HepG2 (cell line): ENCODE measurements around the gene TUT7. TPM values are rescaled to one million over a fixed set of nuclear protein-coding genes. Genes with fewer than 3 reads are reported as not detected.
A peak's percentile ranks its signal among the peaks of the same experiment; 100 is the strongest.

Experiments used
- AFF4 ChIP-seq: sonication (generic); formaldehyde crosslinking; IDR thresholded peaks from 2 replicates; pipeline ENCODE4 v1.4.0; 2020; ENCODE audit warnings: missing genetic modification reagents
- ATF7-NPFF ChIP-seq: sonication (generic); formaldehyde crosslinking; IDR thresholded peaks from 2 replicates; pipeline ENCODE4 v1.8.1; 2023; ENCODE audit warnings: mild to moderate bottlenecking, low read depth, missing genetic modification reagents, moderate library complexity
- FLYWCH1 ChIP-seq: sonication (generic); formaldehyde crosslinking; IDR thresholded peaks from 2 replicates; pipeline ENCODE4 v1.8.1; 2023; ENCODE audit warnings: mild to moderate bottlenecking, missing genetic modification reagents
- FOXK1 ChIP-seq: sonication (generic); formaldehyde crosslinking; IDR thresholded peaks from 2 replicates; pipeline ENCODE4 v1.4.0; 2020; ENCODE audit warnings: low read depth, missing genetic modification reagents, borderline replicate concordance
- LCORL ChIP-seq, 2 experiments: fragments of 450-650 bp in 1 of 2; sonication (generic) in 1 of 2; formaldehyde crosslinking in 1 of 2; IDR thresholded peaks; 2 replicates each; pipeline versions ENCODE4 v1.5.0 to v1.6.1; 2017 to 2020; ENCODE audit warnings: antibody characterized with exemption in 1 of 2, missing genetic modification reagents in 1 of 2
- SALL2 ChIP-seq: sonication (generic); formaldehyde crosslinking; IDR thresholded peaks from 2 replicates; pipeline ENCODE4 v1.8.1; 2023; ENCODE audit warnings: mild to moderate bottlenecking, missing genetic modification reagents, inconsistent platforms
- TCF7 ChIP-seq: sonication (generic); IDR thresholded peaks from 2 replicates; pipeline ENCODE4 v1.6.1; 2016; ENCODE audit warnings: antibody characterized with exemption, low read depth
- ZBTB46 ChIP-seq: sonication (generic); formaldehyde crosslinking; IDR thresholded peaks from 2 replicates; pipeline ENCODE4 v1.4.0; 2020; ENCODE audit warnings: mild to moderate bottlenecking, missing genetic modification reagents, borderline replicate concordance
- ZFP82 ChIP-seq: sonication (generic); formaldehyde crosslinking; IDR thresholded peaks from 2 replicates; pipeline ENCODE4 v1.5.1; 2020; ENCODE audit warnings: mild to moderate bottlenecking, missing genetic modification reagents, borderline replicate concordance
- ZIK1 ChIP-seq: sonication (generic); formaldehyde crosslinking; IDR thresholded peaks from 2 replicates; pipeline ENCODE4 v1.5.0; 2020; ENCODE audit warnings: mild to moderate bottlenecking, low read depth, missing genetic modification reagents, borderline replicate concordance
- ZNF234 ChIP-seq: sonication (generic); formaldehyde crosslinking; conservative IDR thresholded peaks from 2 replicates; pipeline ENCODE4 v1.5.1; 2020; ENCODE audit warnings: mild to moderate bottlenecking, missing genetic modification reagents
- ZNF510 ChIP-seq: sonication (generic); formaldehyde crosslinking; IDR thresholded peaks from 2 replicates; pipeline ENCODE4 v1.4.0; 2020; ENCODE audit warnings: low read depth, mild to moderate bottlenecking, missing genetic modification reagents
- polyA plus RNA-seq, 8 experiments: library from polyadenylated mRNA; depleted of rRNA in 3 of 8; stranded (reverse) in 7 of 8; unstranded in 1 of 8; fragments of >200 nt; fragmentation: Illumina TruSeq in 4 of 8; extraction: Trizol in 4 of 8; gene quantifications; 2 replicates each; pipeline versions ENCODE4 v1.2.1 to v1.2.3, GENCODE V29; 2011 to 2016; ENCODE audit warnings: low read depth in 4 of 8, missing spikeins in 1 of 8, mixed read lengths in 1 of 8; ENCODE audit not compliant: insufficient read depth in 1 of 8
- total RNA-seq, 5 experiments: library from RNA; depleted of rRNA; stranded (reverse); fragments of >200 nt; fragmentation: Illumina TruSeq; extraction: Trizol; gene quantifications; 2 replicates each; pipeline ENCODE4 v1.2.3, GENCODE V29; 2016; ENCODE audit warnings: low read depth in 1 of 5

Gene TUT7
- total and polyA plus RNA-seq, 2 of the 13 experiments (the other 11 are each of a cell fraction or from before 2014, with no cell fraction given) = 12.0 to 19.4 TPM

GRCh38 chr9:86353655-86354010, 577 bp downstream of the TUT7 start (continued):
- TF ChIP-seq ZBTB46 (CRISPR knock-in tag) (0 out of 2 replicates have a peak, but pooled peaks have one; percentile 29), AFF4 (CRISPR knock-in tag) (0 out of 2 replicates have a peak, but pooled peaks have one; percentile 3), FOXK1 (CRISPR knock-in tag) (no peak), ZFP82 (CRISPR knock-in tag) (peak; percentile 24; the same call in 1 of the 2 replicates), FLYWCH1 (CRISPR knock-in tag) (no peak), LCORL (IDR thresholded peaks at IDR 0.05) (no peak), LCORL (CRISPR knock-in tag; IDR thresholded peaks at IDR 0.05) (peak; percentile 1; the same call in 1 of the 2 replicates), TCF7 (no peak), SALL2 (CRISPR knock-in tag) (no peak), ZNF510 (CRISPR knock-in tag) (peak; percentile 80; the same call in 1 of the 2 replicates), ATF7-NPFF (CRISPR knock-in tag) (no peak), ZIK1 (CRISPR knock-in tag) (no peak), ZNF234 (0 out of 2 replicates have a peak, but pooled peaks have one; percentile 5)
